GM21447 (cell line): ENCODE measurements around the gene NPAS3.

Experiments used
- ATAC-seq: cut with Tn5 transposase; IDR thresholded peaks from one replicate; pipeline ENCODE4 v1.9.1; 2021; ENCODE audit not compliant: unreplicated experiment

The NPAS3 gene

DNA sequence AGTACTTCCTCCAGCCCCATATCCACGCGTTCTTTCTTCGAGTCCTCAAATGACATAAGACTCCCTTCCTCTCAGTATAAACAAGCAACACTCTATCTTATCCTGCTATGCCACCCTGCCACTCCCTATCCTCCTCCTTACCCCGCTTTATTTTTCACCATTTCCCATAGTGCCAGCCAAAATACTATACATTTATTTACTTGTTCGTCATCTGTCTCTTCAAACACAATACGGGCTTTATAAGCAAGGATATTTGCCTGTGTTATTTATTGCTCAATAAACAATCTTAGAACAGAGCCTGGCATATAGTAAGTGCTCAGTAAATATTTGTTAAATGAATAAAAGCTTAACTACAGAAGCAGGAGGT, 567.3 kb downstream of the NPAS3 start:
- no peak for ATAC-seq

DNA sequence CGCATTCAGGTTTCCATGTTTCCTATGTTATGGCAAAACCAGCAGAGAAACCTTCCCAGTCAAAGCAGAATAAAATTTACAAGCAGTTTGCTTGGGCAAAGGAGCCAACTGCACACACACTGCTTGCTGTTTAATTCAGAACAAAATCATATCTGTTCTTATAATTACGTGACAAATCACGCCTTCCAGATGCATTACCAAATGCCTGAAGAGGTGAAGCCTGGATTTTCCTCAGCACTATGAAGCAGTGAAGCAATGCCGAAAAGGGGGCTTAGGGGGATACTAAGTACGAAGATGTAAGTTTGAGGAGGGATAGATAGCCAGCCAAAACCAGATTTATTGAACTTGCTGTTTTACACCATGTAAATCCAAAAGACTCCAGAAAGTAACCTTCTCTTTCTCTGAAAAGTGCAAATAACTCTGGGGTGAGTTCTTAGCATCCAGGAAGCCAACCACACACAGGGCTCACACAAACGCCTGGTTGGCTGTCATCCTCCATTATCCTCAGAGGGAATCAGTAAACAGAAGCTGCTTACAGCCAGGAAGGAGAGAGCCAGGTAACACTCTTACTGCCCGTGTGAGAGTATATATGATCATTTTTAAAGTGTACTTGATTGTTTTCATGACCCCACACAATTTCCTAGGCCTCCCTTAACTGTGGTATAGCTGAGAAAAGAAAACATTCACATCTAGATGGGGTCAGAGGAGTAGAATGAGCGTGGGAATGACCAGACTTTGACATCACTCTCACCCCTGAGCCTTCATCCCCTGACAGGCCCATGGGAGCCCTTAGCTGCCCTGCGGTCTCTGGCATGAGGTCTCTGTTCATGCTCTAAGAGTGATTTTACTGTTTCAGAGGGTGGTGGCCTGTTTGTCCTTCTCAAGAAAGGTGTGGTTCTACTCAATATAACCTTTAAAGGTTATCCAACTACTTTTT, 569.7 kb downstream of the NPAS3 start:
- no peak for ATAC-seq

DNA sequence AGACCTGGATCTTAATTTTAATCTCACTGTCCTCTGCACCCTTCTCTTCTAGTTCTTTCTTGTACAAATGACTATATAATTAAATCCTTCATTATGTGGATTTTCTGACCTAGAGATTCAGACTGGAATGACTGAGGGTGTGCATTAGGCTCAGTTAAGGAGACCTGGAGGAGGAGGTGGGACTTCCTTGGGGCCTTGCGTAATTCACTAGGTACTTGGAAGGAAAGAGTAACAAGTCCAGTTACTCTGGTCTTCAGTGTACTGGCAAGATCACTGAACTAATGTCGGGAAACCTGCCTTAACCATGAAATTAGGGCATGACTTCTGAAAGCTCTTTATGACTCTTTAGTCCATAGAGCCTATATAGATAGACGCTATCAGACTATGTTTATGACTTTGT, 570.8 kb downstream of the NPAS3 start:
- no peak for ATAC-seq

DNA sequence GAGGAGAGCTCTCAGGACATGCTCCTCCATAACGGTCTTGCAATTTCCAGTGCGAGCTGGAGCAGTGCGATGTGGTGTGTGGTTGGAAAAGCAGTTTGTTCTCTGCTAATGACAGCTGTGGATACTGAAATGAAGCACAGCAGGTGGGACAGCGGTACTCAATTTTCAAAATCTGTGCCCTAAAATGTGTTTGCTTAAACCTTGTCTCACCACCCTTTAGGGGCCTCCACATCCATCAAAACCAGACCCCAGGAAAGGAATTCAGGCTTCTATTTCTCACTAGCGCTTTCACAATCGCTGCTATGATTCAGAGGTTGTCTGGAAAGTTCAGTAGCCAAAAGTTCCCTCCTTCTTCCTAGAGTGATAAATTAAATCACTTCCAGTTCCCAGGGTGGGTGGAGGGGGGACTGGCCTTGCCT, 571.4 kb downstream of the NPAS3 start:
- ATAC-seq: no peak

DNA sequence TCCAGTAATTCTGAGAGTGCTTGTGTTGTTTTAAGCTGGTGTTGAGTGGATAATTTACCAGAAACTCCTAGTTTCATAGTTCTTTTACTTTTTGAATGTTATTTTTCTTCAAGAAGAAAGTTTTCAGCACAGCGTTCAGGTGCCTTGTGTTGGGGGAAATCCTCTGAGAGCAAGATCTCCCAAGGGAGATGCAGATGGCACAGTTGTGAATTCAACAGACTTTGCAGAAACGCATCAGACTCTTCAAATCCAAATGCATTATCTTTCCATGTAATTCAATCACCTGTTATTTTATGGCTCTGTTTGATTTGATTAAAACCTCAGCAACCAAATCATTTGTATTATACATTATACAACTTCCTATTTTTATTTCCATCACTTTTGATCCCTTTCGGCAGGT, 572.3 kb downstream of the NPAS3 start:
- ATAC-seq: no peak

DNA sequence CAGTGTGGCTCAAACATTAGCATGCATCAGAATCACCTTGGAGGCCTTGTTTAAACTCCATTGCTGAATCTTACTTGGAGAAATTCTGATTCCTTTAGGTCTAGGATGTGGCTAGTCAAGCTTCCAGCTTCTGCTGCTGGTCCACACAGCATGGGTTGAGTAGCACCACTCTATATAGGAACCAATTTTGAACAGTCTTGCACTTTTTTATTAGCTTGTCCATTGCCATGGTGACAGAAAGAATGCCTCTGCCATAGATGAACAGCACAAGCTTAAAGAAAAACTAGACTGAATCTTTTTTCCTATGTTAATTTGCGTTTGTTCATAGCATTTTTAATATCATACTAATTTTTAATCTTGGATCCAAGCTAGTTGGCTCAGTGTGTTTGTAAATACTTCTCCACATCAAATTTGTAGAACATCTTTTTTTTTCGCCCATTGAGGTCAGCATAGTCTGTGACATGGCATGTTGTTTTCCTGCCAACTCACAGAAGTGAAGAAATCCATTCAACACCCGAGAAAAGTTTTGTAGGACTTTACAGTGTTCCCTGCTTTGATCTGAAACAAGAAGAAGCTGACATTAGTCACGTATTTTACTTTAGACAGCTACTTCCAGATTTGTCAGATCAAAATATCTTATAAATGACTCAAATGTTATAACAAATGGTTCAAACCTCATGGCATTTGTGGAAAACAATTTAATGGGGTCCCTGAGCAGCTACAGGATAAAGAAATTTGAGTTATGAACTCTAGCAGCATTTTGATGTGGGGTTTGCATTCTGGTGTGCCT, 573.4 kb downstream of the NPAS3 start:
- ATAC-seq: no peak

DNA sequence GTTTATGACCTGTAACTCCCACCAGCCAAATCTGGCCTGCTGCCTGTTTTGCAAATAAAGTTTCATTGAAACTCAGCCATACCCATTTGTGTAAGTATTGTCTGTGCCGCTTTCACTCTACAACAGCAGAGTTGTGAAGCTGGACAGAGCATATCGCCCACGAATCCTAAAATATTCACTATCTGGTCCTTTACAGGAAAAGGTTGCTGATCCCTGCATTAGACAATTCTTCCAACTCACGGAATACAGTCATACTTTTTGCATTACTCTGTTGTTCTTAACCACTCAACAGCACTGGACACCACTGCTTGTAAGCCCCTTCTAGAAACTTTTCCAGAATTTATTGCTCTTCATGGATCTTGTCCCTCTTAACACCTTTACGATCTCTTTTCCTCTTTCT, 576.8 kb downstream of the NPAS3 start:
- ATAC-seq: no peak

DNA sequence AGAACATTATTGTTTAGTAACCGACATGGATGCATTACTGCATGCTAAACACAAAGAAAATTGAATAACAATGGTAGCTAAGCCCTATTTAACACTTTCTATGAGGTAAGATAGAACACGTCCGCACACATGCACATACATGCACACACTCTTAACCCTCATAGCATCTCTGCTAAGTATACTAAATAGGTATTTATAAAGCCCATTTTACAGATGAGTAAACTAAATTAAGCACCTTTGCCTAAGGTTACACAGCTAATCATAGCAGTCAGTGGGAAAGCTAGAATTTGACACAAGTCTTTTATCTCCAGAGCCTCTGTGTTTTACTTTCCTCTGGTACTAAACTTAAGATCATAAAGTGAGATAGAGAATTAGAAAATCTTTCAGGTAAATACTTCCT, 577.2 kb downstream of the NPAS3 start:
- no peak for ATAC-seq

DNA sequence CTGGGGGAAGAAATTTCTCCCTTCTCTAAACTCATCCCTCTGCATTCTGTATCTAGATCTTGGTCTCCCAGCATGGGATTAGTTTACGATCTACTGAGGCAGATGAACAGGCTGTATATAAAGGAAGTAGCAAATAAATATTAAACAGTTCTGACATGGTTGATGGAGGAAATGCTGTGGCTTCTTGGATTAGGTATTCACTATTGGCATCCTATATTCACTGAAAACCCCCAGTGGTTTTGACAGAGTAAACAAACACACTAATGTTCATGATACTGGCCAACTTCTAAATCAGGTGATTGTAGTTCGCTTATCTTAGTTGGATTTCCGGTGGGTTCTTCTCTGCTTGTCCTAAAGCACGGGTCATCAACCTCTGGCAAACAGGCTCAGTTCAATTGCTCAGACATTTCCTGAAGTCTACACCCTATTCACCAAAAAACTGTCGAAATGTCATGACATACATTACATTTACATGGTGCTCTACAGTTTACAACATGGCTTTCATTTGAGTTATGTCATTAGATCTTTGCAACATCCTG, 578.3 kb downstream of the NPAS3 start:
- ATAC-seq: no peak

DNA sequence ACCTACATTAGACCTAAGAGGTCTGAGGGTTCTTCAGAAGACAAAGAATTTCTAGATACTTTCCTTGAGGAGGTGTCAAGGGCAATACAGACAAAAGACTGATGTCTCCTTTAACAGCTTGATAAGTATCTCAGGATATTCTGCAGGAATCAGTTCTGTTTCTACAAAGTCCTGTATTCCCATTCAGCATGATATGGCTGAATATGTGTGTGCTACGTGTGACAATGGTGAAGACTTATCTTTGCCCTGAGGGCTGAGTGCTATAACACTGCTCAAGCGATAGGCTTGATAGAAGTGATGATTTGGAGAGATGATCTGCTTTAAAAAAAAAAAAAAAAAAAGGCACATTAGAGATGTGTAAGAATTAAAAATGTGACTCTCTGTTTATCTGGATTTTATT, 582.5 kb downstream of the NPAS3 start:
- ATAC-seq: no peak

DNA sequence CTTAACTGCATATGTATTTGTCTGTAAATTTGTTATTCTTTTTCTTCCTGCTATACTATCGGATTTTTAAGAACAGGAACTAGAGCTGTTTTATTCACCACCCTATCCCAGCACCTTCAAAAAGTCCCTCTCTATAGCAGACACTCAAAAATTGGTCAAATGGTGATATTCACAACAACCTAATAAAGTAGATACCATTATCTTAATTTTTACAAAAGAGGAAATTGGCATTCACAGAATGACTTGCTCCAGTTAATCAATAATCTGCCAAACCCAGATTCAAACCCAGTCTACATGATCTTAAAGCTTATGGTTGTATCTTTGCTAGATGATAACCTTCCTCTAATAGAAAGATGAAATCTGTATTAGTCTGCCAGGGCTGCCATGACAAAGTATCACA, 585.6 kb downstream of the NPAS3 start:
- no peak for ATAC-seq

DNA sequence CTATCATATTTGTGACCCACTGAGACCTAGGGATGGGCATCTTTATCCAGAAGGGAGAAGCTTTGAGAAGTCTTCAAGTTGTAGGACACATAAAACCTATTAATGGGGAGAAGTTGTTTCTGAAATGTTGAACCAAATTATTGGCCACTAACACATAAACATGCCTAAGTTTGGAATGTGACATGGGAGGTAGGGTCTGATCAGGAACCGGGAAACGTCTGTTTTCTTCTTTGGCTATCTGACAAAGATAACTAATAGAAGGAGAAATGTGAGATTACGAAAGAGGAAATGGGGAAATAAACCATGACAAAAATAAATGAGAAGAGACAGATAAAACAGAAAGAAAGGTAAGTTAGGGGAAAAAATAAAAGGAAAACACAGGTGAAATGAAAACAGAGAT, 586.9 kb downstream of the NPAS3 start:
- no peak for ATAC-seq

DNA sequence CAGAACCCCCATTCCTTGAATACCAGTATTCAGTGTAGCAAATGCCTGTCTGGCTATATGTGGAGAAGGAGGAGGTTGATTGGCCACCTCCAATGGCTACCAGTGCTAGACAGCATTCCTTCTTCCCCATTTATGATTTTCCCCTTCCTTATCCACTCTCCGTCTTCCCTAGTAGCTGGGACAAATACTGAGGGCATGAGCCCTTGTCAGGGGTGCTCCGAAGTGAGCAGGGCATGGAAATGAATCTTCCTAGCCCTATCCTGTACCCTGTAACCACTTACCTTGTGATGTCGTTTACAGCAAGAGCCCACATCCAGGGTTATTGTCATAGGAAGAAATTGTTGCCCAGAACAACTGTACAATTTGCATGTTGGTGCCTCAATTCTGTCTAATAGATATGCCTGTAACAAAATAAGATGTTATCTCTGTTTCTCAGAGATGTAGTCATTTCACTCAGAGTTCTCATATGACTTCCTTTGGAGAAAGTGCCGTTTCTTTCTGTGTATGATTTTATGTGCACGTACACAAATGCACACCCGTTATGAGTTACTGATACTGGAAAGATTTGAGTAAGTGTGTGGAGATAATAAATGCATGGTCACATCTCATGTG, 588.5 kb downstream of the NPAS3 start:
- no peak for ATAC-seq

DNA sequence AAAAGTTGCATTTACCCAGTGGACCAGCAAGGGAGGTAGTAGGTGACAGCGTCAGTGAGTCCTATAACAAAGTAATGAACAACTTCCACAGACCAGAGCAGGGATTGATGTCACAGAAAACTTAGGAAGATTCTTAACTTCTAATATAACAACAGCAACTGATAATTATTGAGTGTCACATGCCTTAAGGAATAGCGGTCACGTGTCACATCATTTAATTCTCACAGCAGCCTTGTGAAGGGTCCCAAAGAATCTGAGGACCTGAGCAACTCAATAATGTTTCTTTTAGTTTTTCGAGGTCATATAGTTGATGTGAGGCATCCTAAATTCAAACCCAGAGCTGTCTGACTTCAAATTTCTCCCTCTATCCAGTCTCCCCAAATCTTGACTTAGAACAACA, 590.0 kb downstream of the NPAS3 start:
- ATAC-seq: no peak

DNA sequence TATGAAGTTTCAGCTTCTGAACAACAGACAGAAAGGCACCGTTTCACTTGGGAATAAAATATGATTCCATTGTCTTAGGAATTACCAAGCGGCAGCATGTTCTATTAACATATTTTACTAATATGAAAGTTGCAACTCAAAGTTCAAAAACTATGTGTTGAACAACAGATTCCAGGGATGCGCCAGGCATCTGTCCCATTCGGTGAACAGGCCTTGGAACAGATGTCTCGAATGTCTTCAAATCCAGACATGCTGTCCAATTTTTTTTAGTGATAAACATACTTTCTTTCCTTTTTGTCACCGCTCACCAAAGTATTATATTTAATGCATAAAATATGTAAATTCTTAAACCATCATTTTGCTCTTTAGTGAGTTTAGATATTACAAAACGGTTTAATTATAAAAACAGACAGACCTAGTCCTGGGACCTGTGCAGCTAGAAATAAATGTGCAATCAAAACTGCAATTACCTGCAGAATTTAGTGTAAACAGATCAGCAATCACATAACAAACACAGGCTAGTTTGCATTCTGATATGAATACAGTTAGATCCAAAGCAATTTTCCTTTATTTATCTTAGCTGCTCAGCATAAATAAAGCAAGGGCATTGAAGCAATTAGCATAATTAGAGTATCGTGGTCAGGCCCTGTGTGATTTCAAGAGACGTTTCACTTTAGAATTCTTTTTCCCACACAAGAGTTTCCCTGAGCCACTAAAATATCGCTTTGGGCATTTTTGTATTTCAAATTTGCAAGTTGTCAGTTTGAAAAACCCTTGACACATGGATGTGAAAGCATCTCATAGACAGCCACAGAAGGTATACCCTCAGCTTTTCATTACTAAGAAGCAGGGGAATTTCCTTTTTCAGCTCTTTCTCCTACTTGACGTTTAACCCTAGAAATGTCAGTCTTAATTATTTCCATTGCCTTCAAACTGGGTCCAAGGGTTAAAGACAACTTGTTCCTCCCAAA, 591.4 kb downstream of the NPAS3 start:
- no peak for ATAC-seq

DNA sequence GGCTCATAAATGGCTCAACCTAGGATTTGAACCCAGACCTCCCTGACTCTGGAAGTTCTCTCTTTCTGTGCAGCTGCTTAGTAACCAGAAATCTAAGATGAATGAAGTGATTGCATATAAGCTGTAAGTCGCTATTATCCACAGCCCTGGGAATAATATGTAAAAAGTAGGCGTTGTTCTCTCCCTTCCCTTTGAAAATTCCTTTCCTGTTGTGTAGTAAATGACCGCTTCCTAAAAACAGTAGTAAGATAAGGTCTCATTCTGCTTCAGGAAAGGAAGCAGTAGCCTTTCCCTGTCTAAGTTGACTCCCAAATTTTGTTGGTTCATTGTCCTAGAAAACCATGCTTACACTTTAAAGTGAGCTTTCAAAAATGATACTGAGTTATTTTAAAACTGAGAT, 593.9 kb downstream of the NPAS3 start:
- no peak for ATAC-seq

DNA sequence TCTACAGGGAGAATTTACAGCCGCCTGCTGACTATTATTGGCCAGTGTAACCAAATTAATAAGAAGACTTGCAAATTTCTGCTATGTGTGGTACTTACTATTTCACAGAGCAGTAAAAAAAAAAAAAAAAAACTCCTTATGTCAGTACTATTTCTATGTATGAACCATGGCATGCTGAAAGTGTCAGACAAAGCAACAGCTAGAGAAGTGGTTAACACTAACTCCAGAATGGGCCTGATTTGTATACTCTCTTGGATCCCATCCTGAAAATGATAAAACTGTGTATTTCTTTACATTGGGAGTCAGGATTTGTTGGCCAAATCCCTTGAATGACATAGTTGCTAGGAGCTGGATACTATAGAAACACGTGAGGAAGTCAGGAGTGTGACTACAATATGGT, 595.4 kb downstream of the NPAS3 start:
- no peak for ATAC-seq

DNA sequence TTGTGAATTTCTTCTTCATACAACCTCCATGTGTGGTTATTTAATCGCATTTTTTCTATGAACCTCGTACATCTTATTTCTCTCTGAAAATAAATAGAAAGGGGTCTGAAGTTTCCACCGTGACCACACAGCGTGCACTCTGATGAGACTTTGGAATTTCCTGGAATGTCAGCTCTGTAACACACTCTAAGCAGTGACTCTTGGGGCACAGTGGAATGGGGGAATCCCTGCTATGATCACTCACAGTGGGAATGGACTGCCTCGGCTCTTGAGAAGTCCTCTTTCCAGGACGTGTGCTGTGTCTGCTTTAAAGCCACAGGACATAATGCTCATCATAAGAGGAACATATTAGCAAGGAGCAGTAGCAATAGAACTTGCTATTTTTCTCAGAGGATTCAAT, 596.0 kb downstream of the NPAS3 start:
- no peak for ATAC-seq

DNA sequence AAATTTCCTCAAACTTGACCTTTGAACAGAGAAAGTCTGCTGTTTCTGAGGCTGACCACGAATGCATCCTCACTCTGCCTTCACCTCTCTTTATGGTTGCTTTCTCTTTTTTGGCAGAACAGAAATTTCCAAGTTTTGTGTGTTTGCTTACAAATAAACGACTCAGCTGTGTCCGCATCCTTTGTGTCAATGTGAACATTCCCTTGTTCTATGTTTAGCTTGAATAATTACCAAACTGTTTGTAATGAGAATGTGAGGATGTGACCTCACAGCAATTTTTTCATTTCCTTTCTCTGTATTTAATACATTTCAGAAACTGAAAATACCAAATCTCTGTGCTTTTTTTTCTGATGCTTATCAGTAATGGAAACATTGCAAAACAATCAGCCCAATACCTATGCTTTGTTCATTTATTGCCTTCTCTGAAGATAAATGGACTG, 601.3 kb downstream of the NPAS3 start:
- no peak for ATAC-seq

DNA sequence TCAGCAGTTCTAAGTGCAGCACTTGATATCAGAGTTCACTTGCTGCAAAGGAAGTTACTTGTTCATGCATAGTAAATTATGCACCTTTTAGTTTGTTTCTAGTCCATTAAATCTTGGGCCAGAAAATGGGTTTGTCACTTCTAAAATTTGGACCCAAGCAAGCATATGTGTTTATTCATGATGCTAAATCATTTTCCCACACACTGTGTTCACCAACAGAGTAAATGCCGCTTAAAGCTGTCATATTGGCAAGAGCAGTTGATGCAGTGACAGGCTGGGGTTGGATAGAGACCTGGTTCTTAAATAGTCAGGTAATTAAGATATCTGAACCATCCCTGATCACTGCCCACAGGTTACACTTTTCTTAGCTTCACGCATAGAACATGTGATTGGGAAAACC, 602.5 kb downstream of the NPAS3 start:
- ATAC-seq: no peak
